Fibroblast of lung (primary cell): ENCODE measurements around the gene ORAI1. TPM values are rescaled to one million over a fixed set of nuclear protein-coding genes. Genes with fewer than 3 reads are reported as not detected.
"Not testable (repeated sequence)": the region's sequence is repeated elsewhere in the genome, so short reads cannot be mapped to it uniquely, and the experiment has no call there.

Experiments
- DNase-seq, 2 donors: peaks; one replicate each; pipeline versions ENCODE4 v3.0.0 to v3.0.0-alpha.2; 2010; ENCODE audit warnings: low read depth in 2 of 2
- H2AFZ ChIP-seq: 2 replicates; pipeline ENCODE4 v1.5.1; 2012; ENCODE audit warnings: low read length, control low read depth, inconsistent platforms
- H3K27ac ChIP-seq: 2 replicates; pipeline ENCODE4 v1.5.1; 2011; ENCODE audit warnings: low read length, control low read depth; ENCODE audit not compliant: insufficient read depth
- H3K27me3 ChIP-seq: 2 replicates; pipeline ENCODE4 v1.5.1; 2011; ENCODE audit warnings: mild to moderate bottlenecking, low read length; ENCODE audit not compliant: control insufficient read depth, insufficient read depth
- H3K36me3 ChIP-seq: 2 replicates; pipeline ENCODE4 v1.5.1; 2011; ENCODE audit warnings: low read length; ENCODE audit not compliant: control insufficient read depth, insufficient read depth
- H3K4me1 ChIP-seq: 2 replicates; pipeline ENCODE4 v1.5.1; 2011; ENCODE audit warnings: low read length; ENCODE audit not compliant: control insufficient read depth, insufficient read depth; ENCODE audit errors: extremely low read depth
- H3K4me2 ChIP-seq: 2 replicates; pipeline ENCODE4 v1.5.1; 2011; ENCODE audit warnings: low read length, control low read depth; ENCODE audit not compliant: insufficient read depth; ENCODE audit errors: extremely low read depth
- H3K4me3 ChIP-seq, 4 experiments: fragments of 200-600 bp in 1 of 4; sonication (generic) in 1 of 4; replicated peaks in 1 of 4; 2 replicates each; pipeline ENCODE4 v1.5.1; 2011 to 2016; ENCODE audit warnings: low read length in 4 of 4, low read depth in 3 of 4, mild to moderate bottlenecking in 3 of 4, control low read depth in 2 of 4, inconsistent platforms in 1 of 4, mixed read lengths in 1 of 4; ENCODE audit not compliant: insufficient read depth in 1 of 4; ENCODE audit errors: control extremely low read depth in 1 of 4
- H3K79me2 ChIP-seq: 2 replicates; pipeline ENCODE4 v1.5.1; 2012; ENCODE audit warnings: mild to moderate bottlenecking, low read length, inconsistent platforms; ENCODE audit not compliant: control insufficient read depth, insufficient read depth
- H3K9ac ChIP-seq: 2 replicates; pipeline ENCODE4 v1.5.1; 2011; ENCODE audit warnings: mild to moderate bottlenecking, low read length, control low read depth; ENCODE audit not compliant: insufficient read depth
- H3K9me3 ChIP-seq: 2 replicates; pipeline ENCODE4 v1.5.1; 2012; ENCODE audit warnings: low read depth, low read length; ENCODE audit not compliant: control insufficient read depth, insufficient read depth
- H4K20me1 ChIP-seq: 2 replicates; pipeline ENCODE4 v1.5.1; 2011; ENCODE audit warnings: low read length; ENCODE audit not compliant: control insufficient read depth, insufficient read depth; ENCODE audit errors: extremely low read depth
- EZH2 ChIP-seq: IDR thresholded peaks from 2 replicates; pipeline ENCODE4 v1.5.1; 2012; ENCODE audit warnings: low read length, control low read depth, mild to moderate bottlenecking; ENCODE audit errors: missing control alignments
- polyA plus RNA-seq, 2 donors: library from polyadenylated mRNA; depleted of rRNA in 1 of 2; stranded (reverse) in 1 of 2; unstranded in 1 of 2; fragments of >200 nt; gene quantifications; 2 replicates each; pipeline ENCODE4 v1.2.1, GENCODE V29; 2011 to 2012; ENCODE audit warnings: missing spikeins in 1 of 2
- total RNA-seq: library from RNA; depleted of rRNA; stranded (reverse); fragments of >200 nt; gene quantifications from 2 replicates; pipeline ENCODE4 v1.2.1, GENCODE V29; 2014
- TF ChIP-seq, protein P1 (sequence below), 2 donors: IDR thresholded peaks in 1 of 2; conservative IDR thresholded peaks in 1 of 2; 1 replicate in 1 of 2; 2 replicates in 1 of 2; pipeline ENCODE4 v1.5.1; 2011 to 2012; ENCODE audit warnings: low read length in 2 of 2, control low read depth in 1 of 2, inconsistent platforms in 1 of 2, low read depth in 1 of 2, mild to moderate bottlenecking in 1 of 2

The ORAI1 gene
- total and polyA plus RNA-seq, 2 donors (not counting 1 experiment from before 2014, with no cell fraction given), result 7.4 to 8.1 TPM

DNA sequence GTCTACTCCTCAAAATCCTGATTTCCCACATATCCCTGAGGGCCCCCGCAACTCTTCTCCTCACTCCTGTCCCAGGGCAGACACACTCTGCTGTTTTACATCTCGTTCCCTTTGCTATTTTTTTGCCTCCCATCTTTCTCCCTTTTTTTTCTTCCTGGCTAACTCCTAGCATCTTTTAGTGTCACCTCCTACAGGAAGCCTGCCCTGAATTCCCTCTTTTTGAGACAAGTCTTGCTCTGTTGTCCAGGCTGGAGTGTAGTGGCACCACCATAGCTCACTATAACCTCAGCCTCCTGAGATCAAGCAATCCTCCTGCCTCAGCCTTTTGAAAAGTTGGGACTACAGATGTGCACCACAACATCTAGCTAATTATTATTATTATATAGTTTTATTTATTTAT, 29.8 kb downstream of the ORAI1 start:
- TF ChIP-seq EZH2, result no peak
- TF ChIP-seq, protein P1, sequence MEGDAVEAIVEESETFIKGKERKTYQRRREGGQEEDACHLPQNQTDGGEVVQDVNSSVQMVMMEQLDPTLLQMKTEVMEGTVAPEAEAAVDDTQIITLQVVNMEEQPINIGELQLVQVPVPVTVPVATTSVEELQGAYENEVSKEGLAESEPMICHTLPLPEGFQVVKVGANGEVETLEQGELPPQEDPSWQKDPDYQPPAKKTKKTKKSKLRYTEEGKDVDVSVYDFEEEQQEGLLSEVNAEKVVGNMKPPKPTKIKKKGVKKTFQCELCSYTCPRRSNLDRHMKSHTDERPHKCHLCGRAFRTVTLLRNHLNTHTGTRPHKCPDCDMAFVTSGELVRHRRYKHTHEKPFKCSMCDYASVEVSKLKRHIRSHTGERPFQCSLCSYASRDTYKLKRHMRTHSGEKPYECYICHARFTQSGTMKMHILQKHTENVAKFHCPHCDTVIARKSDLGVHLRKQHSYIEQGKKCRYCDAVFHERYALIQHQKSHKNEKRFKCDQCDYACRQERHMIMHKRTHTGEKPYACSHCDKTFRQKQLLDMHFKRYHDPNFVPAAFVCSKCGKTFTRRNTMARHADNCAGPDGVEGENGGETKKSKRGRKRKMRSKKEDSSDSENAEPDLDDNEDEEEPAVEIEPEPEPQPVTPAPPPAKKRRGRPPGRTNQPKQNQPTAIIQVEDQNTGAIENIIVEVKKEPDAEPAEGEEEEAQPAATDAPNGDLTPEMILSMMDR (conservative IDR thresholded peaks at IDR 0.05 in 1 of 2, IDR thresholded peaks at IDR 0.05 in 1 of 2; ENCODE audit: low read depth in 1 of 2, low read length in 2 of 2), result no peak
- Histone ChIP-seq H3K27me3 (no peaks in the 10 kb centered on the region), H3K4me2 (no peak overlapping the region), H3K9ac (no peak overlapping the region), H3K9me3 (no peaks in the 10 kb centered on the region), H3K79me2 (no peaks in the 10 kb centered on the region), H3K4me3 (no peak overlapping the region), H3K36me3 (no peaks in the 10 kb centered on the region), H3K4me1 (no peaks in the 10 kb centered on the region), H3K27ac (no peak overlapping the region), H4K20me1 (no peaks in the 10 kb centered on the region), H2AFZ (no peak overlapping the region)
- DNase-seq, result no peak

DNA sequence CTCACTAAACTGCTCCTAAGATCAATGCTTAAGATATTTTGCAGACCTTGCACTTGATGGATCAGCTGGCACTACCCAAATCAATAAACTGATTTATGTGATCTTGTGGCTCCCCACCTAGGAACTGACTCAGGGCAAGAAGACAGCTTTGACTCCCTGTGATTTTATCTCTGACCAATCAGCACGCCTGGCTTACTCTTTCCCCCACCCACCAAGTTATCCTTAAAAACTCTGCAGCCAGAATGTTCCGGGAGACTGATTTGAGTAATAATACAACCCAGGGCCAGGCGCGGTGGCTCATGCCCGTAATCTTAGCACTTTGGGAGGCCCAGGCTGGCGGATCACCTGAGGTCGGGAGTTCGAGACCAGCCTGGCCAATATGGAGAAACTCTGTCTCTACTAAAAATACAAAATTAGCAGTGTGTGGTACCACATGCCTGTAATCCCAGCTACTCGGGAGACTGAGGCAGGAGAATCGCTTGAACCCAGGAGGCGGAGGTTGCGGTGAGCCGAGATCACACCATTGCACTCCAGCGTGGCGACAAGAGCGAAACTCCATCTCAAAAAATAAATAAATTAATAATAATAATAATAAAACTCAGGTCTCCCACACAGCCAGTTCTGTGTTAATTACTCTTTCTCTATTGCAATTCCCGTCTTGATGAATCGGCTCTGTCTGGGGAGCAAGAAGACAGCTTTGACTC, 31.1 kb downstream of the ORAI1 start:
- H3K4me3 ChIP-seq, result no peak overlapping the region
- H3K27me3 ChIP-seq, result no peaks in the 10 kb centered on the region
- no peak overlapping the region for H3K4me2 ChIP-seq
- H2AFZ ChIP-seq, result no peak overlapping the region
- H3K9ac ChIP-seq, result no peak overlapping the region
- TF ChIP-seq EZH2, result no peak
- TF ChIP-seq, protein P1 (conservative IDR thresholded peaks at IDR 0.05 in 1 of 2, IDR thresholded peaks at IDR 0.05 in 1 of 2; ENCODE audit: low read depth in 1 of 2, low read length in 2 of 2), result no peak
- H3K4me1 ChIP-seq, result no peaks in the 10 kb centered on the region
- H3K79me2 ChIP-seq, result no peaks in the 10 kb centered on the region
- no peaks in the 10 kb centered on the region for H3K9me3 ChIP-seq
- no peak for DNase-seq
- H3K36me3 ChIP-seq, result no peaks in the 10 kb centered on the region
- H4K20me1 ChIP-seq, result no peaks in the 10 kb centered on the region
- no peak overlapping the region for H3K27ac ChIP-seq

DNA sequence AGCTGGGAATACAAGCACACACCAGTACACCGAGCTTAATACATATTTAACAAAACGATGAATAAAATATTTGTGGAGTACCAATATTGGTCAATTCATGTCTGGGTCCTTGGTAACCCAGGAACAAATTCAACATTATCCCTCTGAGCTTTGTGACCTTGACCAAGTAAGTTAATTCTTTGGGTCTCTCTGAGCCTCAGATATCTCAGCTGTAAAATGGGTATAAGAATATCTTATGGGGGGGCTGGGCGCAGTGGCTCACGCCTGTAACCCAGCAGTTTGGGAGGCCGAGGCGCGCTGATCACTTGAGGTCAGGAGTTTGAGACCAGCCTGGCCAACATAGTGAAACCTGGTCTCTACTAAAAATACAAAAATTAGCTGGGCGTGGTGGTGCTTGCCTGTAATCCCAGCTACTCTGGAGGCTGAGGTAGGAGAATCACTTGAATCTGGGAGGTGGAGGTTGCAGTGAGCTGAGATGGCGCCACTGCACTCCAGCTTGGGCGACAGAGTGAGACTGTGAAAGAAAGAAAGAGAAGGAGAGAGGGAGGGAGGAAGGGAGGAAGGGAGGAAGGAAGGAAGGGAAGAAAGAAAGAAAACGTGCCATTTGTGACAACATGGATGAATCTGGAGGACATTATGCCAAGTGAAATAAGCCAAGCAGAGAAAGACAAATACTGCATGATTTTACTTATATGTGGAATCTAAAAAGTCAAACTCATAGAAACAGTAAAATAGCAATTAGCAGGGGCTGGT, 35.2 kb downstream of the ORAI1 start:
- H3K4me3 ChIP-seq, DNase-seq, H3K36me3 ChIP-seq, H3K27ac ChIP-seq, H3K79me2 ChIP-seq, H4K20me1 ChIP-seq, H3K9ac ChIP-seq, H3K4me2 ChIP-seq, H3K27me3 ChIP-seq, H3K4me1 ChIP-seq, H3K9me3 ChIP-seq, H2AFZ ChIP-seq: not testable (repeated sequence)
